Thyroid gland (tissue), 4 donors: ENCODE measurements around the gene MAMLD1. TPM values are rescaled to one million over a fixed set of nuclear protein-coding genes. Genes with fewer than 3 reads are reported as not detected.

Source experiments
- DNase-seq, 2 donors: peaks; one replicate each; pipeline ENCODE4 v3.0.0-alpha.2; 2019
- H3K27ac ChIP-seq, 3 donors: fragments of 200-600 bp; sonication (generic); 1 replicate in 2 of 3; 2 replicates in 1 of 3; pipeline ENCODE4 v1.5.1; 2016 to 2019; ENCODE audit warnings: mild to moderate bottlenecking in 1 of 3, moderate library complexity in 1 of 3
- H3K27me3 ChIP-seq: fragments of 200-600 bp; sonication (generic); one replicate; pipeline ENCODE4 v1.5.1; 2019
- H3K36me3 ChIP-seq, 2 donors: fragments of 200-600 bp; sonication (generic); one replicate each; pipeline ENCODE4 v1.5.1; 2016 to 2019
- H3K4me1 ChIP-seq, 2 donors: fragments of 200-600 bp; sonication (generic); one replicate each; pipeline ENCODE4 v1.5.1; 2017 to 2019
- H3K4me3 ChIP-seq, 3 donors: fragments of 200-600 bp; sonication (generic); replicated peaks in 1 of 3; 1 replicate in 2 of 3; 2 replicates in 1 of 3; pipeline ENCODE4 v1.5.1; 2016; ENCODE audit warnings: mild to moderate bottlenecking in 1 of 3
- H3K9me3 ChIP-seq: fragments of 200-600 bp; sonication (generic); one replicate; pipeline ENCODE4 v1.5.1; 2017
- POLR2A ChIP-seq, 2 donors: fragments of 450-650 bp; IDR thresholded peaks; one replicate each; pipeline ENCODE4 v1.6.1; 2017; ENCODE audit warnings: antibody characterized with exemption in 2 of 2, mild to moderate bottlenecking in 2 of 2, moderate library complexity in 1 of 2
- WGBS, 2 donors: methylation state at CpG; one replicate each; pipeline ENCODE4 v1.1.5; 2017; 5-methylcytosine and 5-hydroxymethylcytosine counted together
- intact Hi-C: fragments of 100-400 bp; cut with DNase I; formaldehyde crosslinking; loops from one replicate; pipeline ENCODE4 v1.15.1; 2023
- total RNA-seq, 4 donors: library from RNA; depleted of rRNA; stranded (reverse); fragments of >200 nt; gene quantifications; one replicate each; pipeline ENCODE4 v1.2.3, GENCODE V29; 2016
- TF ChIP-seq, protein P1 (sequence below), 6 experiments: fragments of 200-600 bp in 3 of 6; fragments of 450-650 bp in 3 of 6; sonication (generic) in 3 of 6; IDR thresholded peaks; one replicate each; pipeline ENCODE4 v1.5.1; 2016 to 2019; ENCODE audit warnings: antibody characterized with exemption in 6 of 6, mild to moderate bottlenecking in 2 of 6, inconsistent platforms in 1 of 6, moderate library complexity in 1 of 6

Gene MAMLD1
- total RNA-seq, 4 donors from 2014 or later: 1.3 to 2.2 (median 1.8) TPM

DNA sequence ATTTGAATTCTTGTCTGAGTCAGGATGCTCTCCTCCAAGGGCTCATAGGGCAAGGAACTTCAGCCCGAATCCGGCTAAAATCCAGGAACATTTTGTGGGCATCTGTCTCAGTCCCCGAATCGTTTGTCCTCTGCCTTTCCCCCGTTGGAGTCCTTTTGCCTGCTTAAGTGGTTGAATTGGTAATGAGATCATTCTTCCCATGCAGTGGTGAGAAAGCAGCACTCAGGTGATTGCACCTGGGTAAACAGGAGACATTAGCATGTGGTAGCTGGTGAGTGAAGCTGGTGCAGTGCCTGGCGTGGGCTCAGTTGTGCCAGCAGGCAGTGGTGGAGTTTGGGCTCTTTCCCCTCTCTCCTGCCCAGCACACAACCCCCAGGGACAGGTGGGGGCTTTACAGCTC lies 143.4 kb downstream of the MAMLD1 start:
- no peaks in the 10 kb centered on the region for H3K36me3 ChIP-seq
- peak overlapping the region in 2 of 3 donors; percentile 15 to 68 for H3K27ac ChIP-seq
- H3K4me3 ChIP-seq: no peak overlapping the region
- 27 to 36% methylated on average over 4 to 5 of the region's 6 CpGs for WGBS, 2 donors
- H3K4me1 ChIP-seq: peaks cover 13 to 61% of the 10 kb centered on the region in 2 donors
- DNase-seq: peak; percentile 57 to 61
- TF ChIP-seq, protein P1, sequence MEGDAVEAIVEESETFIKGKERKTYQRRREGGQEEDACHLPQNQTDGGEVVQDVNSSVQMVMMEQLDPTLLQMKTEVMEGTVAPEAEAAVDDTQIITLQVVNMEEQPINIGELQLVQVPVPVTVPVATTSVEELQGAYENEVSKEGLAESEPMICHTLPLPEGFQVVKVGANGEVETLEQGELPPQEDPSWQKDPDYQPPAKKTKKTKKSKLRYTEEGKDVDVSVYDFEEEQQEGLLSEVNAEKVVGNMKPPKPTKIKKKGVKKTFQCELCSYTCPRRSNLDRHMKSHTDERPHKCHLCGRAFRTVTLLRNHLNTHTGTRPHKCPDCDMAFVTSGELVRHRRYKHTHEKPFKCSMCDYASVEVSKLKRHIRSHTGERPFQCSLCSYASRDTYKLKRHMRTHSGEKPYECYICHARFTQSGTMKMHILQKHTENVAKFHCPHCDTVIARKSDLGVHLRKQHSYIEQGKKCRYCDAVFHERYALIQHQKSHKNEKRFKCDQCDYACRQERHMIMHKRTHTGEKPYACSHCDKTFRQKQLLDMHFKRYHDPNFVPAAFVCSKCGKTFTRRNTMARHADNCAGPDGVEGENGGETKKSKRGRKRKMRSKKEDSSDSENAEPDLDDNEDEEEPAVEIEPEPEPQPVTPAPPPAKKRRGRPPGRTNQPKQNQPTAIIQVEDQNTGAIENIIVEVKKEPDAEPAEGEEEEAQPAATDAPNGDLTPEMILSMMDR (IDR thresholded peaks at IDR 0.05): no peak
- TF ChIP-seq POLR2A (IDR thresholded peaks at IDR 0.05): peak in 1 of 2 donors; percentile 8
- intact Hi-C loops: no loop called here
- H3K27me3 ChIP-seq: no peaks in the 10 kb centered on the region
- no peaks in the 10 kb centered on the region for H3K9me3 ChIP-seq

DNA sequence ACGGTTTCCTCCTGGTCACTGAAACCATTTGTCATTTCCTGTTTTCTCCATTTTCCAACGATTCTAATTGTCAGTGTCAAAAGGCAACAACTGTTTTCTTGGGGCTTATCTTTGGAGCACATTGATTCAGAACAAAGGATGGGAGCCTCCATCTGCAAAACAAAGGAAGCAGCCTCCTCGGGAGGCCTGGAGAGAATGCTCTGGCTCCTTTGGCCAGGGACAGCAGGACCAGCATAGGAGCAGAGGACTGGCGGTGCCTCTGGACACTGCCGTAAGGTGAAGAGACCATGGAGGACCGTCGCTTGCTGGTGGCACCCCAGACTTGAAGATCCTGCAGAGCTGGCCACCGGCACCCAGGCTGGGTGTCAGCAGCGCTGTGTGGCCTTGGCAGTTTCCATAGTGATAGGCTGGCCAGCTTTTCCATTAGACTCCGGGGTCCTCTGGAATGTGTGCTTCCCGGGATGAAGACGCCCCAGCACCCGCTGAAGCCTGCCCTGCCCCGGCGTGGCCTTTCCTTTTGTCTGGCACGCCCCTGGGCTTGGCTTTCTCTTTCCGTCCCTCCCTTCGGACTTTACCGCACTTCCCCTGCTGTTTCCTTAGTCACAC lies 144.2 kb downstream of the MAMLD1 start:
- peak overlapping the region; percentile 44 to 75 (median 70) for H3K27ac ChIP-seq
- H3K4me1 ChIP-seq: peaks cover 13 to 61% of the 10 kb centered on the region in 2 donors
- TF ChIP-seq POLR2A (IDR thresholded peaks at IDR 0.05): no peak
- H3K9me3 ChIP-seq: no peaks in the 10 kb centered on the region
- no peak for DNase-seq
- H3K27me3 ChIP-seq: no peaks in the 10 kb centered on the region
- H3K36me3 ChIP-seq: no peaks in the 10 kb centered on the region
- 53 to 67% methylated on average over 11 to 19 of the region's 19 CpGs for WGBS, 2 donors
- intact Hi-C loops: no loop called here
- H3K4me3 ChIP-seq: no peak overlapping the region

DNA sequence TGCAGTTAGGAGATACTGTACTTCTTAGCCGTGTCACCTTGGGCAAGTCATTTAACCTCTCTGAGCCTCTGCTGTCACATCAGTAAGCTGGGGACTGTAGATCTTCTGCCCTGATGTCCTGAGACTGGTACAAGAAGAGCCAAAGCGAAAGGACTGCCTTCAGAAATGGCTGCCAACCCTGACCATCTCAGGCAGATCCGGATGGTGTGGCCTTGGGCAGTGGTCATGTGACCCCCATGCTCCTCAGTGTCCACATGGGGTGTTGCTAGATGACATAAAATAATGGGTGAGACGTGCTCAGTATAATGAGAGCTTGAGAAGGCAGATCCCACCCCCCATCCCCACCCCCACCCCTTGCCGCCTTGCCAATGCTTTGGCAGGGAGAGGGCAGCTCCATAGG lies 144.9 kb downstream of the MAMLD1 start:
- no peak for TF ChIP-seq POLR2A (IDR thresholded peaks at IDR 0.05)
- TF ChIP-seq, protein P1 (IDR thresholded peaks at IDR 0.05): no peak
- Histone ChIP-seq H3K4me1 (peaks cover 13 to 59% of the 10 kb centered on the region in 2 donors), H3K36me3 (no peaks in the 10 kb centered on the region), H3K27ac (peak overlapping the region; percentile 70 to 80 (median 75)), H3K27me3 (no peaks in the 10 kb centered on the region), H3K9me3 (no peaks in the 10 kb centered on the region), H3K4me3 (no peak overlapping the region)
- intact Hi-C loops: no loop called here
- WGBS, 2 donors: 63 to 67% methylated on average over 1 to 5 of the region's 5 CpGs
- DNase-seq: no peak

DNA sequence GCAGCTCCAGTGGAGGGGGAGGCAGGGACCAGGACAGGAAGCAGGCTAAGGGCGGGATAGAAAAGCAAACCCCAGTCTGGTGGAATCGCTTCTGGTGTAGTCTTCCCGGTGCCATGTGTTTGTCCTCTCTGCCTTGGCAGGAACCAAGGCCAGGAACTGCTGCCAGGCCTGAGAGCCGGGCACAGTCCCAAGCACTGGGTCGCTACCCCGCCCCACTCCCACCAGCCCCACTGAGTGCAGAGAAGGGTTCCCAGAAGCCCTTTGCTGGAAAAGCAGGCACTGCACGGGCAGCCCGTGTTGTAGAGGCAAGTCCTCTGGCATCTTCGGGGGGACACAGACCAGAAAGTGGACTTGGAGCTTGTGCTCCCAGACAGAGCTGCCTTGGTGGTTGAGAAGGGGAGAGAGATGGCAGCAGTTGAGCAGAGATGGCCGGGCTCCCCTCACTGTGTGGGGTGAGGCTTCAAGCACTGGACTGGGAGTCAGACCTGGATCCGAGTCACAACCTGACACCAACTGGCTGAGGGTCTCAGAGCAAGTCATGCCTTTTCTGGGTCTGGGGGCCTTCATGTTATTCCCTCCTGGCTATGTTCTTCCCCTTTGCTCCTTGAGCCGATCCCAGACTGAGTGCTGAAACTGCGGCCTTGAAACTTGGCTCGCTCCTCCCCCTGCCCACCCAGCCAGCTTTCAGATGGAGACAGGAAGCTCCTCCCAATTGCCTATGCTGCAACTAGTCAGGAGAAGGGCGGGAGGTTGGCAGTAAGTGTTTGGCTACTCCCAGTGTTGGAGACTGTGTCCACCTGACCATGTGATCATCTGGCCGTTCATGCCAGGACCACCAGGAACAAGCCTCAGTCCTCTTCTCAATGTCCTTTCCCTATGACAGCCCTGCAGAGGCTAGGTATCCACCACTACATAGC lies 145.6 kb downstream of the MAMLD1 start:
- peak overlapping the region; percentile 70 to 80 (median 75) for H3K27ac ChIP-seq
- intact Hi-C loops: no loop called here
- 35 to 40% methylated on average over 4 to 6 of the region's 16 CpGs for WGBS, 2 donors
- TF ChIP-seq, protein P1 (IDR thresholded peaks at IDR 0.05): no peak
- no peak for TF ChIP-seq POLR2A (IDR thresholded peaks at IDR 0.05)
- H3K4me1 ChIP-seq: peaks cover 13 to 52% of the 10 kb centered on the region in 2 donors
- peak; percentile 80 to 85 for DNase-seq
- H3K4me3 ChIP-seq: no peak overlapping the region
- no peaks in the 10 kb centered on the region for H3K36me3 ChIP-seq
- no peaks in the 10 kb centered on the region for H3K27me3 ChIP-seq
- no peaks in the 10 kb centered on the region for H3K9me3 ChIP-seq

DNA sequence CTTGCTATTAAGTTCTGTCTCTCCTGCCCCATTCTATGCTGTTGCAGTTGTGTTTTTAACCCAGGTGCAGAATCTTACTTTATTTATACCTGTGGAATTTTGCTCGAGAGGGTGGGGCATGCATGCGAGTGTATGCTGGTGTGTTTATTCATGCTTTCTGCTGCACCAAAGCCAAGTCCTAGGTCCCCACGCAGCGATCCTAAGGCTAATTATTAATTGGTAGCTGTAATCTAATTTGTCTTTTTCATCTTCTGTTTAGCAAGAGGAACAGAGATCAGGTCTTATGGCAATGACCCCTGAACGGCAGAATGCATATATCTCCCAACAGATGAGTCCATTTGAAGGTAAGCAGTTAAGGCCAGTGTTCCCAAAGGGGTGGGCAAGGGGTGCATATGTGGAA lies 146.6 kb downstream of the MAMLD1 start:
- WGBS, 2 donors: 80 to 84% methylated on average over 5 of the region's 5 CpGs
- Histone ChIP-seq H3K27me3 (no peaks in the 10 kb centered on the region), H3K4me1 (peaks cover 10 to 42% of the 10 kb centered on the region in 2 donors), H3K9me3 (no peaks in the 10 kb centered on the region), H3K27ac (no peak overlapping the region), H3K36me3 (no peaks in the 10 kb centered on the region), H3K4me3 (no peak overlapping the region)
- DNase-seq: no peak
- TF ChIP-seq, protein P1 (IDR thresholded peaks at IDR 0.05): no peak
- no peak for TF ChIP-seq POLR2A (IDR thresholded peaks at IDR 0.05)
- intact Hi-C loops: no loop called here
